CD14-positive monocyte (primary cell): ENCODE measurements around the gene CRYBG3. TPM values are rescaled to one million over a fixed set of nuclear protein-coding genes. Genes with fewer than 3 reads are reported as not detected.

Experiments
- DNase-seq, 3 donors: peaks; one replicate each; pipeline ENCODE4 v3.0.0-alpha.2; 2011 to 2022
- H2AFZ ChIP-seq: 2 replicates; pipeline ENCODE4 v1.6.0; 2012; ENCODE audit warnings: mild to moderate bottlenecking, low read depth, low read length, inconsistent platforms; ENCODE audit not compliant: insufficient read depth, poor library complexity, severe bottlenecking
- H3K27ac ChIP-seq, 2 donors: 1 replicate in 1 of 2; 2 replicates in 1 of 2; pipeline ENCODE4 v1.5.1; 2012 to 2013; ENCODE audit warnings: low read length in 2 of 2, control low read depth in 1 of 2, inconsistent platforms in 1 of 2, low read depth in 1 of 2, mild to moderate bottlenecking in 1 of 2
- H3K27me3 ChIP-seq, 2 donors: one replicate each; pipeline versions ENCODE4 v1.6.0 to v1.6.1; 2011 to 2013; ENCODE audit warnings: low read length in 2 of 2; ENCODE audit not compliant: control insufficient read depth in 2 of 2, insufficient read depth in 2 of 2
- H3K36me3 ChIP-seq, 2 donors: replicated peaks in 1 of 2; 1 replicate in 1 of 2; 2 replicates in 1 of 2; pipeline versions ENCODE4 v1.5.1 to v1.6.1; 2012 to 2013; ENCODE audit warnings: low read length in 2 of 2, control low read depth in 1 of 2, inconsistent platforms in 1 of 2, mild to moderate bottlenecking in 1 of 2; ENCODE audit not compliant: insufficient read depth in 2 of 2, control insufficient read depth in 1 of 2
- H3K4me1 ChIP-seq, 2 donors: 1 replicate in 1 of 2; 2 replicates in 1 of 2; pipeline versions ENCODE4 v1.5.1 to v1.6.1; 2012 to 2013; ENCODE audit warnings: low read length in 2 of 2, control low read depth in 1 of 2, inconsistent platforms in 1 of 2, mild to moderate bottlenecking in 1 of 2, moderate library complexity in 1 of 2; ENCODE audit not compliant: insufficient read depth in 2 of 2, control insufficient read depth in 1 of 2
- H3K4me2 ChIP-seq: replicated peaks from 2 replicates; pipeline ENCODE3; 2012; ENCODE audit warnings: low read length, moderate library complexity, mild to moderate bottlenecking; ENCODE audit not compliant: poor library complexity, severe bottlenecking; ENCODE audit errors: extremely low read depth
- H3K4me3 ChIP-seq, 3 experiments: fragments of 200-600 bp in 1 of 3; sonication (generic) in 1 of 3; replicated peaks in 1 of 3; 1 replicate in 2 of 3; 2 replicates in 1 of 3; pipeline ENCODE4 v1.5.1; 2011 to 2013; ENCODE audit warnings: low read length in 3 of 3, mild to moderate bottlenecking in 3 of 3, control low read depth in 2 of 3, low read depth in 2 of 3, inconsistent platforms in 1 of 3, moderate library complexity in 1 of 3
- H3K79me2 ChIP-seq: 2 replicates; pipeline ENCODE4 v1.6.0; 2012; ENCODE audit warnings: mild to moderate bottlenecking, control low read depth, inconsistent platforms, low read length, moderate library complexity; ENCODE audit not compliant: insufficient read depth
- H3K9ac ChIP-seq: 2 replicates; pipeline ENCODE4 v1.6.0; 2017; ENCODE audit warnings: low read length, mild to moderate bottlenecking; ENCODE audit not compliant: insufficient read depth, poor library complexity, severe bottlenecking
- H3K9me3 ChIP-seq, 2 donors: replicated peaks in 1 of 2; 1 replicate in 1 of 2; 2 replicates in 1 of 2; pipeline versions ENCODE4 v1.5.1 to v1.6.1; 2012 to 2013; ENCODE audit warnings: low read length in 2 of 2, control low read depth in 1 of 2; ENCODE audit not compliant: control insufficient read depth in 1 of 2, insufficient read depth in 1 of 2
- H4K20me1 ChIP-seq: 2 replicates; pipeline ENCODE4 v1.6.0; 2012; ENCODE audit warnings: mild to moderate bottlenecking, low read length, control low read depth, moderate library complexity; ENCODE audit not compliant: insufficient read depth
- H3K27ac Mint-ChIP-seq, 7 donors: one replicate each; pipeline ENCODE4 v1.8.0; 2020; ENCODE audit warnings: mild to moderate bottlenecking in 7 of 7, mixed read lengths in 7 of 7, moderate library complexity in 6 of 7, inconsistent platforms in 2 of 7
- H3K27me3 Mint-ChIP-seq, 3 donors: one replicate each; pipeline ENCODE4 v1.8.0; 2021 to 2022; ENCODE audit warnings: low read depth in 3 of 3, mild to moderate bottlenecking in 3 of 3, mixed read lengths in 3 of 3, moderate library complexity in 3 of 3, inconsistent platforms in 1 of 3
- H3K36me3 Mint-ChIP-seq, 2 donors: one replicate each; pipeline ENCODE4 v1.8.0; 2020; ENCODE audit warnings: mixed read lengths in 2 of 2, inconsistent platforms in 1 of 2, mild to moderate bottlenecking in 1 of 2
- H3K4me1 Mint-ChIP-seq: one replicate; pipeline ENCODE4 v1.8.0; 2020; ENCODE audit warnings: mild to moderate bottlenecking, mixed read lengths
- H3K4me3 Mint-ChIP-seq, 2 donors: one replicate each; pipeline ENCODE4 v1.8.0; 2020; ENCODE audit warnings: mild to moderate bottlenecking in 2 of 2, mixed read lengths in 2 of 2, moderate library complexity in 1 of 2
- H3K9me3 Mint-ChIP-seq, 7 donors: one replicate each; pipeline ENCODE4 v1.8.0; 2020 to 2022; ENCODE audit warnings: mixed read lengths in 7 of 7, mild to moderate bottlenecking in 6 of 7, moderate library complexity in 6 of 7, inconsistent platforms in 2 of 7
- WGBS: methylation state at CpG from one replicate; pipeline ENCODE4 v1.1.5; 2013; ENCODE audit warnings: missing lambda C conversion rate; ENCODE audit not compliant: insufficient coverage; 5-methylcytosine and 5-hydroxymethylcytosine counted together
- intact Hi-C, 2 donors: fragments of 100-400 bp; cut with micrococcal nuclease; formaldehyde crosslinking; loops; one replicate each; pipeline versions ENCODE4 v1.15.0 to v1.15.1; 2023
- polyA plus RNA-seq, 3 donors: library from polyadenylated mRNA; depleted of rRNA in 1 of 3; unstranded in 2 of 3; stranded (reverse) in 1 of 3; fragments of 300-500 nt in 2 of 3; fragments of >200 nt in 1 of 3; fragmentation: Illumina TruSeq in 2 of 3; gene quantifications; 1 replicate in 2 of 3; 2 replicates in 1 of 3; pipeline ENCODE4 v1.2.3, GENCODE V29; 2012 to 2021
- TF ChIP-seq, protein P1 (sequence below): fragments of 200-600 bp; IDR thresholded peaks from one replicate; pipeline ENCODE4 v1.8.0; 2022; ENCODE audit warnings: antibody characterized with exemption, mild to moderate bottlenecking

CRYBG3 gene
- polyA plus RNA-seq, 3 donors, result 2.3 to 6.8 (median 5.3) TPM

DNA sequence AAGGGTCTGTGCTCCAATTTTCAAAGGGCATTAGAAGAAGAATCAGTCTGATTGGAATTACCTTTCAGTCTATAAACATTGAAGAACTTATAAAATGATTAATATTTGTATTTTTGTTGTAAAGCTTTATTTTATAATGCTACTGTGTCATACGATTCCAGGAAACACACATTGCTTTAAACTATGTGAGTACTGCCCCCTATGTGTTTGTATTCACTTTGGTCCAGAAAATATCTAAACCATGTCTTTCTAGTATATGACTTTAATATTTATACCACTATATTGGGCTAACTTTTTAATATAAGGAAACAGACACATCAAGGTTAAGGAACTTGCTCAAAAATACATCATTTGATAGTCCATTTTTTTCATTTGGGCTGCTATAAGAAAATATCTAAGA lies 153.7 kb downstream of the CRYBG3 start:
- no peak overlapping the region for H3K27ac Mint-ChIP-seq
- Histone ChIP-seq H3K36me3 (no peaks in the 10 kb centered on the region), H3K4me1 (peaks cover 32 to 33% of the 10 kb centered on the region in 2 donors), H3K9ac (no peak overlapping the region), H3K27ac (no peak overlapping the region), H4K20me1 (no peaks in the 10 kb centered on the region), H3K79me2 (peaks cover 2% of the 10 kb centered on the region), H3K4me2 (no peak overlapping the region), H3K9me3 (no peaks in the 10 kb centered on the region), H2AFZ (no peak overlapping the region), H3K27me3 (no peaks in the 10 kb centered on the region), H3K4me3 (no peak overlapping the region)
- H3K9me3 Mint-ChIP-seq, result peaks cover 0 to 2% (median 0%) of the 10 kb centered on the region in 7 donors
- DNase-seq, result no peak
- no CpG with 5 or more reads among the region's 1 CpG for WGBS
- intact Hi-C loops, result no loop called here
- peaks cover 0 to 3% (median 0%) of the 10 kb centered on the region in 3 donors for H3K27me3 Mint-ChIP-seq
- H3K4me3 Mint-ChIP-seq, result no peak overlapping the region
- TF ChIP-seq, protein P1, sequence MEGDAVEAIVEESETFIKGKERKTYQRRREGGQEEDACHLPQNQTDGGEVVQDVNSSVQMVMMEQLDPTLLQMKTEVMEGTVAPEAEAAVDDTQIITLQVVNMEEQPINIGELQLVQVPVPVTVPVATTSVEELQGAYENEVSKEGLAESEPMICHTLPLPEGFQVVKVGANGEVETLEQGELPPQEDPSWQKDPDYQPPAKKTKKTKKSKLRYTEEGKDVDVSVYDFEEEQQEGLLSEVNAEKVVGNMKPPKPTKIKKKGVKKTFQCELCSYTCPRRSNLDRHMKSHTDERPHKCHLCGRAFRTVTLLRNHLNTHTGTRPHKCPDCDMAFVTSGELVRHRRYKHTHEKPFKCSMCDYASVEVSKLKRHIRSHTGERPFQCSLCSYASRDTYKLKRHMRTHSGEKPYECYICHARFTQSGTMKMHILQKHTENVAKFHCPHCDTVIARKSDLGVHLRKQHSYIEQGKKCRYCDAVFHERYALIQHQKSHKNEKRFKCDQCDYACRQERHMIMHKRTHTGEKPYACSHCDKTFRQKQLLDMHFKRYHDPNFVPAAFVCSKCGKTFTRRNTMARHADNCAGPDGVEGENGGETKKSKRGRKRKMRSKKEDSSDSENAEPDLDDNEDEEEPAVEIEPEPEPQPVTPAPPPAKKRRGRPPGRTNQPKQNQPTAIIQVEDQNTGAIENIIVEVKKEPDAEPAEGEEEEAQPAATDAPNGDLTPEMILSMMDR, result no peak
- no peaks in the 10 kb centered on the region for H3K36me3 Mint-ChIP-seq
- peaks cover 37% of the 10 kb centered on the region for H3K4me1 Mint-ChIP-seq

DNA sequence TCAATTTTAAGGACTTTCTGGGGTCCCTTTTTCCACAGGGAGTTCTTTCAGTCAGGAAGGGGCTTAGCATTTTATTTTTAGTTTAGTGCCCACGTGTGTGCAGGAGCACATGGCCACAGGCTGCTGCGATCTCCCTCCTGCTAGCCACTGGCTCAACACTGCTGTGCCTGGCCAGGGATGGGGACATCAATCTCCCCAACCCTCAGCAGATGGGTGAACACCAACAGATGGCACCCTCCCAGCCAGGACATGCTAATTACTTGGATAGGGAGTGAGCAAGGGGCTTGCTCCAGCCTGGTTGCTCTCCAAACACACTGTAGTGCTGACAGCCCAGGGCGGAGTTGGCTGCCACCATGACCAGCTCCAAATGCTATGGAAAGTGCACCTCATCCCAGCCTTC lies 157.8 kb downstream of the CRYBG3 start:
- Mint-ChIP-seq H3K27ac (no peak overlapping the region), H3K4me3 (no peak overlapping the region), H3K9me3 (no peaks in the 10 kb centered on the region), H3K4me1 (peaks cover 8% of the 10 kb centered on the region), H3K36me3 (no peaks in the 10 kb centered on the region), H3K27me3 (peaks cover 0 to 3% (median 0%) of the 10 kb centered on the region in 3 donors)
- Histone ChIP-seq H3K9ac (no peak overlapping the region), H3K4me3 (no peak overlapping the region), H3K4me2 (no peak overlapping the region), H3K4me1 (peaks cover 0 to 2% of the 10 kb centered on the region in 2 donors), H2AFZ (no peak overlapping the region), H4K20me1 (no peaks in the 10 kb centered on the region), H3K27me3 (no peaks in the 10 kb centered on the region), H3K36me3 (no peaks in the 10 kb centered on the region), H3K9me3 (no peaks in the 10 kb centered on the region), H3K79me2 (no peaks in the 10 kb centered on the region), H3K27ac (no peak overlapping the region)
- TF ChIP-seq, protein P1, result no peak
- DNase-seq, result no peak
- intact Hi-C loops, result no loop called here
- WGBS, result 100% methylated on average over 3 of the region's 3 CpGs
